GM21619 (cell line): ENCODE results near the gene WDPCP.
"Not testable (repeated sequence)": the region's sequence is repeated elsewhere in the genome, so short reads cannot be mapped to it uniquely, and the experiment has no call there.

ENCODE experiments used
- ATAC-seq: cut with Tn5 transposase; IDR thresholded peaks from one replicate; pipeline ENCODE4 v1.9.1; 2021; ENCODE audit not compliant: unreplicated experiment

WDPCP gene

GRCh38 chr2:63378589-63378988 lies 209.7 kb downstream of the WDPCP start:
- ATAC-seq = no peak

- no peak for ATAC-seq
These were observed 213.9 kb downstream of the WDPCP start for GRCh38 chr2:63374341-63374740.

DNA sequence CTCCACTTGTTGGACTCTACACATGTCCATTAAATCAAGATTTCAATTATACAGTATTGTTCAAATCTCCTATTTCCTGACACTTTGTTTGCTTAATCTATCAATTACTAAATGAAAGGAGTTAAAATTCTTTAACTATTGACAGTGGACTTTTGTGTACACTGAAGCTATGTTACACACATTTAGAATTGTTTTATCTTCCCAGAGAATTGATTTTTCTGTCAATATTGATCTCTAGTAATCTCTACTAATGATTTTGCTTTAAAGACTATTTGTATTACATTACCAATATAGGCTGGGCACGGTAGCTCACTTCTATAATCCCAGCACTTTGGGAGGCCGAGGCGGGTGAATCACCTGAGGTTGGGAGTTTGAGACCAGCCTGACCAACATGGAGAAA lies 215.7 kb downstream of the WDPCP start:
- no peak for ATAC-seq

GRCh38 chr2:63369146-63369545 lies 219.1 kb downstream of the WDPCP start:
- ATAC-seq = no peak

GRCh38 chr2:63364866-63365265 lies 223.4 kb downstream of the WDPCP start:
- ATAC-seq = no peak

GRCh38 chr2:63357722-63358121 lies 230.6 kb downstream of the WDPCP start:
- ATAC-seq = not testable (repeated sequence)

DNA sequence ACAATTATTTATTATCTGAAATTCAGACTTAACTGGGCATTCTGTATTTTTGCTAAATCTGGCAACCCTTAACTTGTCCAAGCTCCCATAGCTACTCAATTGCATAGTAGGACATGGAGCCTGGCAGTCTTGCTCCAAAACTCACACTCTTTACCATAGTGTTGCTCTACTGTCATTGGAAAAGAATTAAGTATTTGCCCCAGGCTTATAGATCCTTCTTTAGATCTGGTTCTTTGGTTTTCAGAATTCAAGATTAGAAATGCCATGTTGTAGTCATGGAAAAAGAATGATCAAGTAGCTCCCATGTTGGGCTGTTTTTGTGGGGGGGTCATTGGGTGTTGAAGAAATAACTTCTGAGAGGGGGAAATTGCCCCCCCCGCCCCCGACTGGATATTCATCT lies 240.9 kb downstream of the WDPCP start:
- no peak for ATAC-seq

- no peak for ATAC-seq
These were observed 241.9 kb downstream of the WDPCP start for GRCh38 chr2:63346411-63346810.

GRCh38 chr2:63345285-63345633 lies 243.0 kb downstream of the WDPCP start:
- ATAC-seq = no peak

DNA sequence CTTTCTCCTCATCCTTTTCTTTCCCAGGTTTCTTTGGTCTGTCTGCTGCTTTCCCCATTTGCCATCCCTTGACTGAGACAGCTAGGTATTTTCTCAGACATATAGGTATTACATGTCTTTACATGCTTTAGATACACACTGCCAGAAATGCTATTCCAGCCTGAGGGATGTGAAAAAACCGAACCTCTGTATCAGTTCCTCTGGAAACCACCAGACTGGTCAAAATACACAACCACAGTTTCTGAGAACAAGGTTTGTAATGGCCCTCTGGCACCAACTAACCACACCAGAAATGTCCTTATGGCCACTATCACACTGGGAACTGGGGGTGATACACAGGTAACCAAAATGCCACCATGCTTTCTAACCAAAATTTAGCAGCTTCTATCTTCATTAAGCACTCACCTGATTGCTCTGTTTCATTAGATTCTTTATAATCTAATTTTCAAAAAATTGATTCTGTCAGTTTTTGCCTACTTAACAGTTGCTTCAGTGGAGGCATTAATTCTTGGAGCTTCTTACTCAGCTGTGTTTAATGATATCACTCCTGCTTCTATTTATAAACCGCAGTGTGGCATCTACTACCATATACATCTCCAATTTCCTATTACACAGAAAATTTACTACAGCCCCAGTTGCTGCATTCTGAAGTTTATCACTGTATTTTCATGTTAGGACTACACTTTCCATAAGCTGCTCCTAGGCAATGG lies 243.5 kb downstream of the WDPCP start:
- ATAC-seq = no peak

- no peak for ATAC-seq
These were observed 244.7 kb downstream of the WDPCP start for GRCh38 chr2:63343397-63344109.

GRCh38 chr2:63340443-63340842 lies 247.8 kb downstream of the WDPCP start:
- ATAC-seq = no peak

- no peak for ATAC-seq
These were observed 253.4 kb downstream of the WDPCP start for GRCh38 chr2:63334910-63335309.

- no peak for ATAC-seq
These were observed 261.8 kb downstream of the WDPCP start for GRCh38 chr2:63326473-63326872.

- ATAC-seq = not testable (repeated sequence)
These were observed 264.6 kb downstream of the WDPCP start for GRCh38 chr2:63323662-63324061.

DNA sequence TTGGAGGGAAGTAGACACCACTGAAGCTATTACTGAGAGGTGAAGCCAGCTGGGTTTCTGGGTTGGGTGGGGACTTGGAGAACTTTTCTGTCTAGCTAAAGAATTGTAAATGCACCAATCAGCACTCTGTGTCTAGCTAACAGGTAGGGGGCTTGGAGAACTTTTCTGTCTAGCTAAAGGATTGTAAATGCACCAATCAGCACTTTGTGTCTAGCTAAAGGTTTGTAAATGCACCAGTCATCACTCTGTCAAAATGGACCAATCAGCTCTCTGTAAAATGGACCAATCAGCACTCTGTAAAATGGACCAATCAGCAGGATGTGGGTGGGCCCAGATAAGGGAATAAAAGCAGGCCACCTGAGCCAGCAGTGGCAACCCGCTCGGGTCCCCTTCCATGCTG lies 266.3 kb downstream of the WDPCP start:
- not testable (repeated sequence) for ATAC-seq

DNA sequence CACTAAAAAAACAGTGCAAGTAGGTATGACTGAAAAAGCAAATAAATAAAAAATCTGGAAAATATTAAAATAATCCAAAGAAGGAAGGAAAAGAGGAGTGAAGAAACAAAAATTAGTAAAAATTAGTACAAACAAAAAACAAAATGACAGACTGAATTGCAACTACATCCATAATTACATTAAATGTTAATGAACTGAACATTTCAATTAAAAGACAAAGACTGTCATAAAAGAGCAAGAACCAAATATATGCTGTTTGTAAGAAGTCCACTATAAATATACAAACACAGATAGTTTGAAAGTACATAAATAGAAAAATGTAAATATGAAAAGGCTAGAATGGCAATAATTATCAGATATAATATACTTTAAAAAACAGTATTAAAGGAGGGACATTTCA lies 267.6 kb downstream of the WDPCP start:
- no peak for ATAC-seq

- no peak for ATAC-seq
These were observed 277.7 kb downstream of the WDPCP start for GRCh38 chr2:63310614-63311013.

GRCh38 chr2:63301481-63301880 lies 286.8 kb downstream of the WDPCP start:
- ATAC-seq = no peak

DNA sequence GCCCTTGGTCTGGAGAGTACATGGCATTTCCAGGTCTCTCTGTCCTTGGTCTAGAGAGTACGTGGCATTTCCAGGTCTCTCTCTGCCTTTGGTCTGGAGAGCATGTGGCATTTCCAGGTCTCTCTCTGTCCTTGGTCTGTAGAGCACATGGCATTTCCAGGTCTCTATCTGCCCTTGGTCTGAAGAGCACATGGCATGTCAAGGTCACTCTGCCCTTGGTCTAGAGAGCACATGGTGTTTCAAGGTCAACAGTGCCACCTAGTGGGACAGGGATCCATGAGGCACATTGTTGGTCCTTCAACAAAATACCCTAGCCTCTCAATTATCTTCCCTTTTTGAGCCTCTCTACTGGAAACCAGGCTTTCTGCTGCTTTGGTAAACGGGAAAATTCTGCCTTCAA lies 287.4 kb downstream of the WDPCP start:
- ATAC-seq = no peak

DNA sequence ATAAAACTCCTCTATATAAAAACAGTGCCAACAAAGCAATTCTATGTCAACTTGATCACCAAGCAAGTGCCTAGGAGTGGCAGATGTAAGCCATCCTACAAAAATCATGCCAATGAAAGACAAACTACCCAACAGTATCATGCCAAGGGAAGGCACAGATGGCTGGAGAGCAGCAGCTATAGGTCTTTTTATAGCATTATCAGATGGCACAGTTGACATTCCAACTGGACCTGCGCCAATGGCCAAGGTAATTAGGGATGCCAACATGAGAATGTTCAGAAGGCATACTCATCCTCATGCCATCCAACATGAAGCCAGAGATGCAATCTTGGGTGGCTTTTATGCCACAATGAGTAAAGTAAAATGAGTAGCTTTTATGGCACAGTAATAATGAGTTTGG lies 300.3 kb downstream of the WDPCP start:
- ATAC-seq = no peak

DNA sequence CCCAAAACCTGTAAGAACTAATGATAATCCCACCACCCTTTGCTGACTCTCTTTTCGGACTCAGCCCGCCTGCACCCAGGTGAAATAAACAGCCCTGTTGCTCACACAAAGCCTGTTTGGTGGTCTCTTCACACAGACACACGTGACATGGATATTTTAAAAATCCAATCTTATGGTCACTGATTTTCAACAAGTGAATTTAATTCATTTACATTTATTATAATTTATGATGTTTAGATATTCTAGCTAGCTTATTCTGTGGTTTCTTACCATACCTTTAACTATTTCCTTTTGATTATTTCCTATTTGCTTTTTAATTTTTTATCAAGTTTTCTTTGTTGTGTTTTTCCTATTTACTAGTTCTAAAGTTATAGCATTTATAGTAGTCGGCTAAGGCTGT lies 301.8 kb downstream of the WDPCP start:
- not testable (repeated sequence) for ATAC-seq

GRCh38 chr2:63283273-63283672 lies 305.0 kb downstream of the WDPCP start:
- no peak for ATAC-seq
